ENCODE results near the gene OR6J1.

- no peak for TF ChIP-seq CTCF (conservative IDR thresholded peaks at IDR 0.05)
- no peak for TF ChIP-seq ZFX (IDR thresholded peaks at IDR 0.05)
Measured at GRCh38 chr14:22656226-22656625, 12.1 kb upstream of the OR6J1 start.
